ENCODE data around the gene YJU2.
A peak's percentile ranks its signal among the peaks of the same experiment; 100 is the strongest.

Gene YJU2

DNA sequence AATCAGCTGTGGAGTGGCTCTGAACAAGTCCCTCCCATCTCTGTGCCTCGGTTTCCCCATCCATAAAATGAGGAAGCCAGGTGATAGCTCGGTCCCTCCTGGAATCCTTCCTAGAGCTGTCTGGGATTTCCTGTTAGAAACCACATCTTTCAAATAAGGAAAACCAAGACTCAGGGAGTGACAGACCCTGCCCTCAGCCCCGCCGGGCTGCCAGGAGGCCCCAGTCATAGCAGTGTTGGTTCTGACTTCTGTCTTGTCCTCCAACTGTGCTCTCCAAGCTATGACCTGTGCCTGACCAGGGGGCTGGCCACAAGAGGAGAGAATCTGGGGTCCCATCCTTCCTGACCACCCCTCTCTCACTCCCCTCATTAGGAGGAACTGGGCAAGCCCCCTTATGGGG lies 31.1 kb downstream of the YJU2 start:
- Histone ChIP-seq H3K27ac (ENCODE audit: insufficient read depth in 1 of 2, low read depth in 1 of 2, low read length in 2 of 2, poor library complexity in 1 of 2, severe bottlenecking in 2 of 2) (no peak overlapping the region), H3K4me1 (ENCODE audit: control extremely low read depth in 1 of 4, control insufficient read depth in 4 of 4, insufficient read depth in 4 of 4, low read length in 3 of 4) (peaks cover 0 to 27% (median 23%) of the 10 kb centered on the region in 4 experiments), H3K36me3 (ENCODE audit: control insufficient read depth in 4 of 4, insufficient read depth in 4 of 4, low read length in 3 of 4) (no peaks in the 10 kb centered on the region), H3K9me3 (ENCODE audit: control extremely low read depth in 1 of 5, control insufficient read depth in 4 of 5, insufficient read depth in 2 of 5, low read depth in 1 of 5, low read length in 4 of 5) (no peaks in the 10 kb centered on the region), H3K27me3 (replicated peaks in 2 of 5; ENCODE audit: control insufficient read depth in 4 of 5, insufficient read depth in 5 of 5, low read length in 4 of 5) (peaks cover 0 to 31% (median 6%) of the 10 kb centered on the region in 5 experiments), H3K4me3 (ENCODE audit: control insufficient read depth in 1 of 7, extremely low read depth in 1 of 7, insufficient read depth in 4 of 7, low read depth in 2 of 7, low read length in 6 of 7) (peak overlapping the region in 2 of 7 experiments; percentile 33 to 72)
- WGBS (ENCODE audit: insufficient coverage), result 5% methylated on average over 4 of the region's 4 CpGs
- POLR2A ChIA-PET, result interaction anchor here (0.6 kb wide), 1 partner anchor 197 kb away, joined by 4 read pairs; no protein-coding TSS in a partner anchor
- CTCF ChIA-PET, result interaction anchor here (0.7 to 2.0 kb wide), 3 partner anchors 11 to 75 kb away, joined by 3 to 12 read pairs (median 3); no protein-coding TSS in a partner anchor
- DNase-seq, result no peak

DNA sequence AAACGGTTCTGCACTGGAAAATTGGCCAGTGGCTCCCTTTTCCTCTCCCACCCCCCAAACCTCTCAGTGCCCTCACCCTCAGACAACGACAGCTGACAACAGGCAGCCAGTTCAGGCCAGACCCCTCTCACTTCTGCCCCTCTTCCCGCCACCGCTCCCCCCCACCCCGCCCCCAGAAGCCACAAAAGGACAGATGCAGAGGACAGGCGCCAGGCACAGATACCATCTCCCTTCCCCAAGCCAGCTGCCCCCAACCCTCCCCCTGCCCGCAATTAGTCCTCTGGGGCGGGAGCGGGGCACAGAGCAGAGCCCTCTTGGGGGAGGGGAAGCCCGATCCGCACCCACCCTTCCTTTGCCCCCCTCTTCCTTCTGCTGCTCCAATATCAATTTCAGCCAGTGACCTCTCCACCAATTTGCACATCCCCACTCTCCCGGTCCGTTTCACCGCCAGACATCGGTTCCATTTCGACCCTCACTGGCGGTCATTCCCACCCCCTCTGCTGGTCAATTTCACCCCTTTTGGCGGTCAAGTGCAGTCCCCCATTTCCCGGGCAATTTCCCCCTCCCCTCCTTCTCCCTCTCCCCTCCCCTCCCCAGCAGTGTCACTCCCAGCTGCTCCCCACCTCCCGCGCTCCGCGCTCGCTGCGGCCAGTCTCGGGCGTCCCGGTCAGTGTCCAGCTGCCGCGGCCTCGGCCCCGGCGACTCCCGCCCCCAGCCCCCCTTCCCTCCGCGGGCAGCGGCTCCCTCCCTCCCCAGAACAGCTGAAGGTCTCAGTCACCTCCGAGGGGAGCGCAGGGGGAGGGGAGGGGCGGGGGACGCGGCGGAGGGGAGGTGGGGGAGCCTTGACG lies 31.8 kb downstream of the YJU2 start, which contains the start of gene SHD:
SHD (plus strand) TSS at position 848 of the 848 bp plus-strand sequence. CDS start 798 bp downstream, outside the sequence.
- H3K27me3 ChIP-seq (replicated peaks in 2 of 5; ENCODE audit: control insufficient read depth in 4 of 5, insufficient read depth in 5 of 5, low read length in 4 of 5), result peaks cover 0 to 33% (median 6%) of the 10 kb centered on the region in 5 experiments
- H3K9me3 ChIP-seq (ENCODE audit: control extremely low read depth in 1 of 5, control insufficient read depth in 4 of 5, insufficient read depth in 2 of 5, low read depth in 1 of 5, low read length in 4 of 5), result no peaks in the 10 kb centered on the region
- 0% methylated on average over 14 of the region's 44 CpGs for WGBS (ENCODE audit: insufficient coverage)
- peak within 1 kb of the TSS; percentile 13 to 72 (median 48) for H3K4me3 ChIP-seq (ENCODE audit: control insufficient read depth in 1 of 7, extremely low read depth in 1 of 7, insufficient read depth in 4 of 7, low read depth in 2 of 7, low read length in 6 of 7)
- ChIA-PET CTCF (interaction anchor here (0.6 to 2.0 kb wide), 4 partner anchors 11 to 75 kb away, joined by 3 to 12 read pairs (median 3); no protein-coding TSS in a partner anchor), POLR2A (no interaction called here)
- H3K4me1 ChIP-seq (ENCODE audit: control extremely low read depth in 1 of 4, control insufficient read depth in 4 of 4, insufficient read depth in 4 of 4, low read length in 3 of 4), result peaks cover 0 to 27% (median 23%) of the 10 kb centered on the region in 4 experiments
- no peaks in the 10 kb centered on the region for H3K36me3 ChIP-seq (ENCODE audit: control insufficient read depth in 4 of 4, insufficient read depth in 4 of 4, low read length in 3 of 4)
- H3K27ac ChIP-seq (ENCODE audit: insufficient read depth in 1 of 2, low read depth in 1 of 2, low read length in 2 of 2, poor library complexity in 1 of 2, severe bottlenecking in 2 of 2), result no peak within 1 kb of the TSS
- peak in 2 of 3 donors; percentile 53 to 66 for DNase-seq

DNA sequence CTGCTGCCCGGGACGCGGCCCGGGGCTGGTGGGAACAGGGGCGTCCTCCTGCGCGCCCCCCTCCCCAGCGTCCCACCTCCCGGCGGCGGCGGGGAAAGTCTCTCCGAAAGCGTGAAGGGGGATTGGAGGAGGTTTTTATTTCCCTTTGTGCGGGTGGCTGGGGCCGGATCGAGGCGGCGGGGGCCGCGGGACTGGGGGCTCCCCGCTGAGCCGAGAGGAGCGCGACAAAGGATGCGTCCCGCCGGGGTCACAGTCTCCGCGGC lies 32.3 kb downstream of the YJU2 start:
- Histone ChIP-seq H3K36me3 (ENCODE audit: control insufficient read depth in 4 of 4, insufficient read depth in 4 of 4, low read length in 3 of 4) (no peaks in the 10 kb centered on the region), H3K4me1 (ENCODE audit: control extremely low read depth in 1 of 4, control insufficient read depth in 4 of 4, insufficient read depth in 4 of 4, low read length in 3 of 4) (peaks cover 0 to 27% (median 23%) of the 10 kb centered on the region in 4 experiments), H3K4me3 (ENCODE audit: control insufficient read depth in 1 of 7, extremely low read depth in 1 of 7, insufficient read depth in 4 of 7, low read depth in 2 of 7, low read length in 6 of 7) (peak overlapping the region; percentile 13 to 72 (median 47)), H3K27me3 (replicated peaks in 2 of 5; ENCODE audit: control insufficient read depth in 4 of 5, insufficient read depth in 5 of 5, low read length in 4 of 5) (peaks cover 0 to 34% (median 6%) of the 10 kb centered on the region in 5 experiments), H3K27ac (ENCODE audit: insufficient read depth in 1 of 2, low read depth in 1 of 2, low read length in 2 of 2, poor library complexity in 1 of 2, severe bottlenecking in 2 of 2) (no peak overlapping the region), H3K9me3 (ENCODE audit: control extremely low read depth in 1 of 5, control insufficient read depth in 4 of 5, insufficient read depth in 2 of 5, low read depth in 1 of 5, low read length in 4 of 5) (no peaks in the 10 kb centered on the region)
- ChIA-PET POLR2A (no interaction called here), CTCF (interaction anchor here (1.5 kb wide), 1 partner anchor 75 kb away, joined by 3 read pairs; no protein-coding TSS in a partner anchor)
- under 1% methylated on average over 18 of the region's 30 CpGs for WGBS (ENCODE audit: insufficient coverage)
- peak in 1 of 3 donors; percentile 31 for DNase-seq

DNA sequence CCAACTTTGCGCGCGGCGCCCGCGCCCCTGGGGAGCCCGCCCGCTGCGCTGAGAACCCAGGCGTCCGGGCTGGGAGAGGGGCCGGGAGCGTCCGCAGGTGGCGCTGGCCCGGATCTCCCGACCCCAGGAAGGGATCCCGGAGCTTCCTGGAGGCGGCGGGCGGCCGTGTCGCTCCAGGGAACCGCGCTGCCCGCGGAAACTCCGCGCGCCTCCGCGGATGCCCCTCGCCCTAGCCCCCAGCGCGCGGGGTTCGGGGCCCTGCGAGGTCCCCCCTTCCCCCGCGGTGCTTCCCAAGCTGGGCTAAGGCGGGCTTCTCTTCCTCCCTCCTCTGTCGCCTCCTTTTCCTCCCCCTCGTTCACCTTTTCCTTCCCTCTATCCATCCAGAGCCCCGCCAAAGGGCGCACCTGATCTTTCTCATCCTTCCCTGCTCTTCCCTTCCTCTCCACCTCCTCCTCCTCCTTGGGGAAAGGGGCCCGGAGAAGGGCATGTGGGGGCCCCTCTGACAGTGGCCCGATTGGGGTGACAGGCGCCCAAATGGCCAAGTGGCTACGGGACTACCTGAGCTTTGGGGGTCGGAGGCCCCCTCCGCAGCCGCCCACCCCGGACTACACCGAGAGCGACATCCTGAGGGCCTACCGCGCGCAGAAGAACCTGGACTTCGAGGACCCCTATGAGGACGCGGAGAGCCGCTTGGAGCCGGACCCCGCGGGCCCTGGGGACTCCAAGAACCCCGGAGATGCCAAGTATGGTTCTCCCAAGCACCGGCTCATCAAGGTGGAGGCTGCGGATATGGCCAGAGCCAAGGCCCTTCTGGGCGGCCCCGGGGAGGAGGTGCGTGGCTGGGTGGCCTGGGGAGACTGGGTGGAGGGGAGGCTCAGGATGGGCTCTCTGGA lies 32.9 kb downstream of the YJU2 start:
- peak overlapping the region; percentile 13 to 72 (median 47) for H3K4me3 ChIP-seq (ENCODE audit: control insufficient read depth in 1 of 7, extremely low read depth in 1 of 7, insufficient read depth in 4 of 7, low read depth in 2 of 7, low read length in 6 of 7)
- POLR2A ChIA-PET, result interaction anchor here (0.6 kb wide), 1 partner anchor 216 kb away, joined by 5 read pairs; no protein-coding TSS in a partner anchor
- DNase-seq, result no peak
- CTCF ChIA-PET, result interaction anchor here (1.0 to 1.6 kb wide), 5 partner anchors 12 to 74 kb away, joined by 3 to 6 read pairs (median 3); partner anchors contain the start of gene MPND
- 6% methylated on average over 57 of the region's 71 CpGs for WGBS (ENCODE audit: insufficient coverage)
- H3K27me3 ChIP-seq (replicated peaks in 2 of 5; ENCODE audit: control insufficient read depth in 4 of 5, insufficient read depth in 5 of 5, low read length in 4 of 5), result peaks cover 0 to 40% (median 6%) of the 10 kb centered on the region in 5 experiments
- H3K4me1 ChIP-seq (ENCODE audit: control extremely low read depth in 1 of 4, control insufficient read depth in 4 of 4, insufficient read depth in 4 of 4, low read length in 3 of 4), result peaks cover 0 to 27% (median 23%) of the 10 kb centered on the region in 4 experiments
- no peaks in the 10 kb centered on the region for H3K36me3 ChIP-seq (ENCODE audit: control insufficient read depth in 4 of 4, insufficient read depth in 4 of 4, low read length in 3 of 4)
- no peak overlapping the region for H3K27ac ChIP-seq (ENCODE audit: insufficient read depth in 1 of 2, low read depth in 1 of 2, low read length in 2 of 2, poor library complexity in 1 of 2, severe bottlenecking in 2 of 2)
- no peaks in the 10 kb centered on the region for H3K9me3 ChIP-seq (ENCODE audit: control extremely low read depth in 1 of 5, control insufficient read depth in 4 of 5, insufficient read depth in 2 of 5, low read depth in 1 of 5, low read length in 4 of 5)

DNA sequence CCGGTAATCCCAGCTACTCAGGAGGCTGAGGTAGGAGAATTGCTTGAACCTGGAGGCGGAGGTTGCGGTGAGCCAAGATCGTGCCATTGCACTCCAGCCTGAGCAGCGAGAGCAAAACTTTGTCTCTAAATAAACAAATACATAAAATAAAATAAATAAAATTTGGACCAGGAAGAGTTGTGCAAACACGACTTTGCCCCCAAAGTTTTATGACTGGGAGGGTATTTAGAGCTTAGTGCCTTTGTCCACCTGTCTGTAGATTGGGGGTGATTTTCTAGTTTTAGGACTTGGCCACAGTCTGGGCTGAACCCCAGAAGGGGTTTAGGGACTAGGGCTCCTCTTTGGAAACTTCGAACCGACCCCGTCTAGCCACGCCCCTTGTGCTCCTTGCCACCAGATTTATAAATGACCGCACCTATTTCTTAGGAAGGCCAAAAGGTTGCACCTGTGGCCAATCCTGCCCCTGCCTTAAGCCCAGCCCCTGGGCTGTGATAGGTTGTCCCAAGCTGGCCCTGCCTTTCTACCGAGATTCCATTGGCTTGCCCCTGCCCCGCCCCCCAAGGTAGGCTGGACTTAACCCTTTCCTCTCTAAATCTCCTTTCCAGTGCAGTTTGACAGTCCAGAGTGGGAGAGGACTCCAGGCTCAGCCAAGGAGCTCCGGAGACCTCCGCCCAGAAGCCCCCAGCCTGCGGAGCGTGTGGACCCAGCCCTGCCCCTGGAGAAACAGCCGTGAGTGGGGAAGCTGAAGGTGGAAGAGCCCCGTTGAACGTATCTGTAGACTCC lies 37.5 kb downstream of the YJU2 start:
- peaks cover 0 to 43% (median 10%) of the 10 kb centered on the region in 5 experiments for H3K27me3 ChIP-seq (replicated peaks in 2 of 5; ENCODE audit: control insufficient read depth in 4 of 5, insufficient read depth in 5 of 5, low read length in 4 of 5)

DNA sequence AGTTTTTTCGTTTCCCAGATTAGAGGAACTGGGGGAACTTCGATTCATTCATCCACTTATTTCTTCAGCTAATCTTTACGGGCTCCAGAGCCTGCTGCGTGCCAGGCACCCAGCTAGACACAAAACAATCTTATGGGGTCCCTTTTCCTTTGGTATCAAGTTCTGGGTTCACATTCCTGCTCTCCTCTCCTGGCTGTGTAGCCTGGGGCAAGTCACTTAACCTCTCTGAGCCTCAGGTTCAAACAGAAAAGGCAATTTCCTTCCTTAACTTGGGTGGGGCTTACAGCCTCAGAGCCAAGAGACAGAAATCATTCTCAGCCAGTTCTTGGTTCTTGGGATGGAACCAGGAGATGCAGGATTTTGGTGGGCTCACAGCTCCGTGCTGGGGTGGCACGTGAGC lies 38.1 kb downstream of the YJU2 start:
- Histone ChIP-seq H3K4me3 (ENCODE audit: control insufficient read depth in 1 of 7, extremely low read depth in 1 of 7, insufficient read depth in 4 of 7, low read depth in 2 of 7, low read length in 6 of 7) (no peak overlapping the region), H3K27ac (ENCODE audit: insufficient read depth in 1 of 2, low read depth in 1 of 2, low read length in 2 of 2, poor library complexity in 1 of 2, severe bottlenecking in 2 of 2) (no peak overlapping the region)

More for the DNA sequence above, 37.5 kb downstream of the YJU2 start:
- H3K4me1 ChIP-seq (ENCODE audit: control extremely low read depth in 1 of 4, control insufficient read depth in 4 of 4, insufficient read depth in 4 of 4, low read length in 3 of 4), result peaks cover 0 to 9% (median 8%) of the 10 kb centered on the region in 4 experiments
- no peak overlapping the region for H3K4me3 ChIP-seq (ENCODE audit: control insufficient read depth in 1 of 7, extremely low read depth in 1 of 7, insufficient read depth in 4 of 7, low read depth in 2 of 7, low read length in 6 of 7)
- WGBS (ENCODE audit: insufficient coverage), result 40% methylated on average over 14 of the region's 20 CpGs
- ChIA-PET POLR2A (no interaction called here), CTCF (interaction anchor here (1.0 to 1.5 kb wide), 2 partner anchors 10 to 17 kb away, joined by 3 read pairs; no protein-coding TSS in a partner anchor)
- peak in 2 of 3 donors; percentile 40 to 49 for DNase-seq
- no peaks in the 10 kb centered on the region for H3K36me3 ChIP-seq (ENCODE audit: control insufficient read depth in 4 of 4, insufficient read depth in 4 of 4, low read length in 3 of 4)
- H3K27ac ChIP-seq (ENCODE audit: insufficient read depth in 1 of 2, low read depth in 1 of 2, low read length in 2 of 2, poor library complexity in 1 of 2, severe bottlenecking in 2 of 2), result no peak overlapping the region
- H3K9me3 ChIP-seq (ENCODE audit: control extremely low read depth in 1 of 5, control insufficient read depth in 4 of 5, insufficient read depth in 2 of 5, low read depth in 1 of 5, low read length in 4 of 5), result no peaks in the 10 kb centered on the region

More for the DNA sequence above, 38.1 kb downstream of the YJU2 start:
- no peaks in the 10 kb centered on the region for H3K36me3 ChIP-seq (ENCODE audit: control insufficient read depth in 4 of 4, insufficient read depth in 4 of 4, low read length in 3 of 4)
- H3K4me1 ChIP-seq (ENCODE audit: control extremely low read depth in 1 of 4, control insufficient read depth in 4 of 4, insufficient read depth in 4 of 4, low read length in 3 of 4), result peaks cover 0 to 3% (median 2%) of the 10 kb centered on the region in 4 experiments
- no peaks in the 10 kb centered on the region for H3K9me3 ChIP-seq (ENCODE audit: control extremely low read depth in 1 of 5, control insufficient read depth in 4 of 5, insufficient read depth in 2 of 5, low read depth in 1 of 5, low read length in 4 of 5)
- ChIA-PET POLR2A (no interaction called here), CTCF (interaction anchor here (1.5 kb wide), 1 partner anchor 11 kb away, joined by 3 read pairs; no protein-coding TSS in a partner anchor)
- 69% methylated on average over 6 of the region's 6 CpGs for WGBS (ENCODE audit: insufficient coverage)
- H3K27me3 ChIP-seq (replicated peaks in 2 of 5; ENCODE audit: control insufficient read depth in 4 of 5, insufficient read depth in 5 of 5, low read length in 4 of 5), result peaks cover 0 to 37% (median 10%) of the 10 kb centered on the region in 5 experiments
- no peak for DNase-seq

Data from common myeloid progenitor, CD34-positive (primary cell).